GM06990 (cell line): ENCODE data around the gene PDLIM7.

Experiments used
- DNase-seq: peaks from one replicate; pipeline ENCODE4 v3.0.0-alpha.2; 2011; ENCODE audit not compliant: insufficient read length; ENCODE audit errors: extremely low read depth
- H3K27me3 ChIP-seq: replicated peaks from 2 replicates; pipeline ENCODE4 v1.6.0; 2011; ENCODE audit warnings: low read length; ENCODE audit not compliant: control insufficient read depth, insufficient read depth
- H3K36me3 ChIP-seq: 2 replicates; pipeline ENCODE4 v1.5.1; 2011; ENCODE audit warnings: low read length; ENCODE audit not compliant: control insufficient read depth, insufficient read depth
- H3K4me3 ChIP-seq: replicated peaks from 2 replicates; pipeline ENCODE4 v1.5.1; 2011; ENCODE audit warnings: low read depth, mild to moderate bottlenecking, control low read depth, low read length
- CTCF ChIP-seq: IDR thresholded peaks from 2 replicates; pipeline ENCODE4 v1.5.1; 2011; ENCODE audit warnings: low read length, control low read depth, mild to moderate bottlenecking, inconsistent platforms; ENCODE audit not compliant: insufficient read depth, poor library complexity, severe bottlenecking

The PDLIM7 gene

GRCh38 chr5:177493795-177494345, 3.5 kb downstream of the PDLIM7 start:
- H3K36me3 ChIP-seq, result no peaks in the 10 kb centered on the region; the same call in 1 of the 2 replicates
- no peak for TF ChIP-seq CTCF

DNA sequence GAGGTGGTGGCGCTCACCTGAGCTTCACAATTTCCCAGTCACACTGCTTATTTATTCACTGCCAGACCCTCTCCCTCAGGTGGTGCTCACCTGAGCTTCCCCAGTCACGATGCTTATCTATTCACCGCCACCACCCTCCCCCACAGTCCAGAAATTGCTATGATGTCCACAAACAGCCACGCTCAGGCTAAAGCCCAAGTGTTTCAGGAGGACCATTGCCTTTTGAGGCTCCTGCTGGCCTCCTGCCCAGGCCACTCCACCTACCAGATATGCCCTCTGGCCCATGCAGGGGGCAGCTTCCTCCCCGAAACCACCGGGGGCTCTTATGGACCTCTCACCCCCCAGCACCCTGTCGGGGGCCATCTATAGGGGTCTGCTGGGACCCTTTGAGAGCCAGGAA, 4.6 kb downstream of the PDLIM7 start:
- TF ChIP-seq CTCF, result no peak
- DNase-seq, result no peak
- H3K27me3 ChIP-seq, result no peaks in the 10 kb centered on the region
- H3K4me3 ChIP-seq, result no peak overlapping the region
- H3K36me3 ChIP-seq, result no peaks in the 10 kb centered on the region; the same call in 1 of the 2 replicates

More at GRCh38 chr5:177493795-177494345, 3.5 kb downstream of the PDLIM7 start:
- DNase-seq, result no peak
- Histone ChIP-seq H3K4me3 (no peak overlapping the region), H3K27me3 (peaks cover 2% of the 10 kb centered on the region)

DNA sequence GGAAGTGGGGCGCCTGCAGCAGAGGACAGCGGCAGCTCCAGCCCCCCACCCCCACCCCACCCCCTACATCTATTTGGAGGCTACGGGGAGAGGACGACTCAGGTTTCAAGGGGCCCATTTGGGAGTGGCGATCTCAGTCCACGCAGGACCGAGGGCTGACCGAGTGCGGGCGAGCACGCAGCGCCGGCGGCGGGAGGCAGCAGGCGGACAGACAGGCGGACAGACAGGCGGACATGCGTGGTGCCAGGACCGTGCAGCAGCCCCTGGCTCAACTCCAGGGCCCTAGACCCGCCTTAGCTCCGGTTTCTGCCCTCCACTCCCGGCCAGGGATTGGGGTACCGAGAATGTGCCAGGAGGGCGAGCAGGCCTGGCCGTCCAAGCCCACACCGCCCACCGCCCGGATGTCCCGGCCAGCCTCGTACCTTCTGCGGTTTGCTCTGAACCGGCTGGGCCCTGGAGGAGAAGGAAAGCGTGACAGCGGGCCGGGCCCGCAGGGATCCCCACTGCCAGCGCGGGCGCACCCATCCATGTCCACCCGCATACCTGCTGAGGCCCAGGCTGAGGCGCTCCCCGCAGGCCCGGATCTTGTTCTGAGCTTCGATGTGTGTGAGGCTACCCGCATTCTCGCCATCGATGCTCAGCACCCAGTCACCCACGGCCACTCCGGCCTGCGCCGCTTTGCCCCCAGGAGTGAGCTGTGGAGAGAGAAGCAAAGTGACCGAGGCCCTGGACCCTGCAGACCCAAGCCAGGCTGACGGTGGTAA, 5.2 kb downstream of the PDLIM7 start:
- Histone ChIP-seq H3K27me3 (no peaks in the 10 kb centered on the region), H3K36me3 (no peaks in the 10 kb centered on the region; the same call in none of the 2 replicates), H3K4me3 (no peak overlapping the region)
- DNase-seq, result no peak
- no peak for TF ChIP-seq CTCF

DNA sequence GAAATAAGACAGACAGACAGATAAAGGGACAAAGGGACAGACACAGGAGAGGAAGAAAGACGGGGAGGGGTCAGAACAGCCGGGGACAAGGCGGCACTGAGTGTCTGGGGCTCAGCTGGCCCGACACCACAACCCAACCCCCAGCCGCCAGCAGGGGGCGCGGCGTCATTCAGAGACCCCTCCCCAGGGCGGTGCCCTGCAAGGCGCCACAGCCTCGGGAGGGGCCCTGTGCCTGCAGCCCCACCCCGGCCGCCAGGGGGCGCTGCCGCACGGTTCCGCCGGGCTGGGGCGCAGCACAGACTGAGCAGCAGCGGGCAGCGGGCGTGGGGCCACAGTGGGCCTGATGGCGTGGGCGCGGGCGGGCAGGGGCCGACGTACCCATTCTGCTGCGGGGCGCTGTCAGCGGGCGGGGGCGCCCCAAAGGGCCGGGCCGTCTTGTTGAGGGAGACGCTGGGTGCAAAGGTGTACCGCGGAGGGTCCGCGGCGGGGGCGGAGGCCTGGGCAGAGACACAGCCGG, 5.9 kb downstream of the PDLIM7 start:
- H3K27me3 ChIP-seq, result no peaks in the 10 kb centered on the region
- no peaks in the 10 kb centered on the region; the same call in none of the 2 replicates for H3K36me3 ChIP-seq
- TF ChIP-seq CTCF, result no peak
- no peak overlapping the region for H3K4me3 ChIP-seq
- no peak for DNase-seq

- no peaks in the 10 kb centered on the region for H3K27me3 ChIP-seq
- no peaks in the 10 kb centered on the region; the same call in none of the 2 replicates for H3K36me3 ChIP-seq
- DNase-seq, result no peak
- no peak for TF ChIP-seq CTCF
- no peak overlapping the region for H3K4me3 ChIP-seq
These were observed 6.4 kb downstream of the PDLIM7 start for GRCh38 chr5:177490992-177491391.
